Natural killer cell treated with Interleukin-12 subunit alpha and Interleukin-12 subunit beta and Interleukin-15 and Interleukin-18, amount 100 ng/mL, for 72 hours (primary cell): ENCODE data around the gene HOMER2. TPM values are rescaled to one million over a fixed set of nuclear protein-coding genes. Genes with fewer than 3 reads are reported as not detected.

Experiments
- ATAC-seq, 2 donors: fragments of 150-1000 bp; cut with Tn5 transposase in 1 of 2; sonication (Bioruptor Pico), chemical (Tn5 transposase) in 1 of 2; 2 replicates each; pipeline ENCODE4 v1.10.0; 2021
- DNase-seq: peaks from one replicate; pipeline ENCODE4 v3.0.0; 2022; ENCODE audit warnings: low spot score
- H3K27ac Mint-ChIP-seq, 2 donors: 1 replicate in 1 of 2; 2 replicates in 1 of 2; pipeline ENCODE4 v1.8.0; 2022; ENCODE audit warnings: mixed read lengths in 2 of 2, mild to moderate bottlenecking in 1 of 2, moderate library complexity in 1 of 2
- H3K27me3 Mint-ChIP-seq, 2 donors: 1 replicate in 1 of 2; 2 replicates in 1 of 2; pipeline ENCODE4 v1.8.0; 2022; ENCODE audit warnings: mixed read lengths in 2 of 2
- H3K36me3 Mint-ChIP-seq: one replicate; pipeline ENCODE4 v1.8.0; 2022; ENCODE audit warnings: mixed read lengths
- H3K4me1 Mint-ChIP-seq, 2 donors: 1 replicate in 1 of 2; 2 replicates in 1 of 2; pipeline ENCODE4 v1.8.0; 2022; ENCODE audit warnings: low read depth in 2 of 2, mixed read lengths in 2 of 2, mild to moderate bottlenecking in 1 of 2
- H3K4me3 Mint-ChIP-seq: one replicate; pipeline ENCODE4 v1.8.0; 2022; ENCODE audit warnings: mixed read lengths
- H3K9me3 Mint-ChIP-seq: 2 replicates; pipeline ENCODE4 v1.8.0; 2022; ENCODE audit warnings: mixed read lengths
- total RNA-seq, 2 donors: library from RNA; stranded (reverse); gene quantifications; one replicate each; pipeline ENCODE4 v1.2.3, GENCODE V29; 2022

Gene HOMER2
- total RNA-seq, 2 donors from 2014 or later: 3.1 to 4.5 TPM

DNA sequence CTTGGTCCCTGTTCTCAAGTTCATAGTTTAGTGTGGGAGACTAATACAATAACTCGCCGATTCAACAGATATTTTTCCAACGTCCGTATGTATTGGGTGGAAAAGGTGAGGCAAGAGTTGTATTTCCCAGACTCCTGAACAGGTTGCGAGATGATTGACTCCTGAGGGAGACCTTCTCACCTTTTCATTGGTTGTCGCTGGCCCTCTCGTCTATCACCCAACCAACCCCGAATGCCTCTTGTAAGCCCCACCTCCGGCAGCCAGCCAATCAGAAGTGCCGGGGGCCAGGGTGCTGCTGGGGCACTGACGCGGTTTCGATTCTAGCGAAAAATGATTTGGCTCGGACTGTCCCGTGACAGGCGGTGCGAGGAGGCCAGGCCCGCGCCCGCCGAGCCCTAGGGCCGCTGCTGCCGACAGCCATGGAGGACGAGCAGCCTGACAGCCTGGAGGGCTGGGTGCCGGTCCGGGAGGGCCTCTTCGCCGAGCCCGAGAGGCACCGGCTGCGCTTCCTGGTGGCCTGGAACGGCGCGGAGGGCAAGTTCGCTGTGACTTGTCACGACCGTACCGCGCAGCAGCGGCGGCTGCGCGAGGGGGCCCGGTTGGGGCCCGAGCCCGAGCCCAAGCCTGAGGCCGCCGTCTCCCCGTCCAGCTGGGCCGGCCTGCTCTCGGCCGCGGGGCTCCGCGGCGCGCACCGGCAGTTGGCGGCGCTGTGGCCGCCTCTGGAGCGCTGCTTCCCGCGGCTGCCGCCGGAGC, 143.0 kb downstream of the HOMER2 start, which contains the start of gene WHAMM:
Gene WHAMM (plus strand): TSS at position 321 of the 753 bp plus-strand sequence. CDS start 99 bp downstream, at position 420.
- H3K27ac Mint-ChIP-seq: peak within 1 kb of the TSS; percentile 81 to 92

DNA sequence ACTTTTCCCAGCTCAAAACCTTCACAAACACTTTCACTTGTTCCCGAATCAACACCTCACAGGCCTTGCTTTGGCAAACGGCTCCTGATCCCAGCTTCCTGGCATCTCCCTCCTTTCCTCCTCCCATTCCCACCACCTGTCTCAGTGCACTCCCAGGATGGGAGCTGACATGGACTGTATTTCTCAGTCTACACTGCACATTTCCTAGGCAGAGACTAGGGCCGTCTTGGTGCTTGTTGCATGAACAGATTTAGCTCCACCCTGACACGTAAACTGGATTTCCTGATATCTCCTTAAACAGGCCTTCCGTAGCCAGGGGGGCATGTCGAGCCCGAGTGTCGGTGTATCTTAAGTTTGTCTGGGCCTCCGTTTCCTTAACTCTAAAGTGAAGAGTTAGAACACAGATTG, 143.9 kb downstream of the HOMER2 start:
- DNase-seq: no peak
- Mint-ChIP-seq H3K9me3 (no peaks in the 10 kb centered on the region), H3K36me3 (peaks cover 6% of the 10 kb centered on the region), H3K4me3 (peak overlapping the region; percentile 64), H3K27ac (peak overlapping the region; percentile 79 to 92), H3K4me1 (peaks cover 25 to 29% of the 10 kb centered on the region in 2 donors), H3K27me3 (peaks cover 0 to 1% of the 10 kb centered on the region in 2 donors)
- no peak for ATAC-seq

More for the DNA sequence above, 143.0 kb downstream of the HOMER2 start, which contains the start of gene WHAMM:
- Mint-ChIP-seq H3K4me3 (peak within 1 kb of the TSS; percentile 92), H3K36me3 (peaks cover 6% of the 10 kb centered on the region), H3K9me3 (no peaks in the 10 kb centered on the region), H3K4me1 (peaks cover 25 to 29% of the 10 kb centered on the region in 2 donors), H3K27me3 (no peaks in the 10 kb centered on the region)
- ATAC-seq: peak; percentile 98 to 99
- DNase-seq: peak; percentile 98

DNA sequence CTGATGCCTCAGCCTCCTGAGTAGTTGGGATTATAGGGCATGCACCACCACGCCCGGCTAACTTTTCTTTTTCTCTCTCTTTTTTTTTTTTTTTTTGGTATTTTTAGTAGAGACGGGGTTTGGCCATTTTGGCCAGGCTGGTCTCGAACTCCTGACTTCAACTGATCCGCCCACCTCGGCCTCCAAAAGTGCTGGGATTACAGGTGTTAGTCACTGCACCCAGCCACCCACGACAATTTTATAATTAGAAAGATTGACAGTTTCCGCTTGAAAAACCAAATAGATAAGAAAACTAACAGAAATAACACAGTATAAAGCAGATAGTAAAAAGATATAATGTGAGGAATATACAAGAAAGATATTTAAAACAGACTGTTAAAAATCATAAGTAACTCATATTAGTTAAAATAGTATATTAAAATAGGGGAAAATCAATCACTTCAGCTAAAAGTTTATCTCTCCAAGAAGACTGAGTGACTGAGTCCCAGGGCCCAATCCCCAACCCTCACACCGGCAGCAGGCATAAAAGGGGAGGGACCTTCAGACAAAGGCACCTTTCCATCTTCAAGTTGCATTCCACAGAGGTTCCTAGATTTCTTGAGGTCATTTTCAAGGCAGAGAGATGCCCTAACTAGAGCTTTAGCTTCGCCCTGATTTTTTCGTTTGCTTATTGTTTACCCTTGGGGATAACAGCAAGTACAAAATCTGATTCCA, 144.4 kb downstream of the HOMER2 start:
- peak overlapping the region in 1 of 2 donors; percentile 92 for H3K27ac Mint-ChIP-seq

DNA sequence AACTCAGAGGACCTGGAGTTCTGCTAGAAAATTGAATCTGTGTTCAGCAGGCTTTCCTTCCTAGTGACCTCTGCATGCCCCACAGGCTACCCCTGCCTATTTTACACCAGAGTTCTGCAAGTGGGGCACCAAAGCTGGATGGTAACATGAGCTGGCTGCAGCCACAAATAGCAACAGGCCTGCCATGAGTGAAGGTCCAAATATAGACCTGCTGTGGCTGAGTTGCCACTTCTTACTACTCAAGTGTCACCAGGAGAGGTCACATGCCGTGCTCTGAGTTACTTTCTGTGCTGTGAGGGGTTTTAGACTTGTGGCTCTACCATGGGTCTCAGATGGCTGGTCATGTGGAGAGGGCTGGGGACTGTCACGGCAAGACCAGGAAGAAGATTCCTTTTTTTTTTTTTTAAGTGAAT, 146.5 kb downstream of the HOMER2 start, which contains the start of gene FSD2:
Gene FSD2 (minus strand): TSS at position 76 of the 413 bp plus-strand sequence. CDS start 18,679 bp downstream, outside the sequence.
- Mint-ChIP-seq H3K4me3 (no peak within 1 kb of the TSS), H3K4me1 (peaks cover 15 to 19% of the 10 kb centered on the region in 2 donors), H3K9me3 (no peaks in the 10 kb centered on the region), H3K27me3 (peaks cover 7 to 10% of the 10 kb centered on the region in 2 donors), H3K36me3 (no peaks in the 10 kb centered on the region), H3K27ac (no peak within 1 kb of the TSS)
- ATAC-seq: no peak
- no peak for DNase-seq

More for the DNA sequence above, 144.4 kb downstream of the HOMER2 start:
- peak overlapping the region; percentile 64 for H3K4me3 Mint-ChIP-seq
- DNase-seq: no peak
- peaks cover 25 to 28% of the 10 kb centered on the region in 2 donors for H3K4me1 Mint-ChIP-seq
- ATAC-seq: no peak
- H3K9me3 Mint-ChIP-seq: no peaks in the 10 kb centered on the region
- H3K27me3 Mint-ChIP-seq: peaks cover 0 to 5% of the 10 kb centered on the region in 2 donors
- peaks cover 5% of the 10 kb centered on the region for H3K36me3 Mint-ChIP-seq

DNA sequence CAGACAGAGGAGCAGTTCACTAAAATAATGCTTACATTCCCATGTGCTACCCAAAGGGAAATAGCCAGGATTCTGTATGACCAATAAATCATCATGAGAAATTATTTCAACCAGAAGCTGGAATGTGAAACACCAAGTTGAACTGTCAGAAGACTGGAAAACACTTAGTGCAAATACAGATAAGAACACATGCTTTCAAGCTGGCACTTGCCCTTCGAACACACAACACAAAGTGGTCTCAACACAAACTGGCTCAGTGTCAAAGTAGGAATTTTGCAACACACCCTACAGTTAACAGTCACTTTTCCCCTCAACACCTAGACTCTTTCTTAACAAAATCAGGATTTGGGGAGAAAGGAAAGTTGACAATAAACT, 148.0 kb downstream of the HOMER2 start:
- no peak for DNase-seq
- Mint-ChIP-seq H3K27me3 (peaks cover 12 to 16% of the 10 kb centered on the region in 2 donors), H3K36me3 (no peaks in the 10 kb centered on the region), H3K27ac (no peak overlapping the region), H3K4me1 (peaks cover 10 to 12% of the 10 kb centered on the region in 2 donors), H3K4me3 (no peak overlapping the region), H3K9me3 (no peaks in the 10 kb centered on the region)
- ATAC-seq: no peak

DNA sequence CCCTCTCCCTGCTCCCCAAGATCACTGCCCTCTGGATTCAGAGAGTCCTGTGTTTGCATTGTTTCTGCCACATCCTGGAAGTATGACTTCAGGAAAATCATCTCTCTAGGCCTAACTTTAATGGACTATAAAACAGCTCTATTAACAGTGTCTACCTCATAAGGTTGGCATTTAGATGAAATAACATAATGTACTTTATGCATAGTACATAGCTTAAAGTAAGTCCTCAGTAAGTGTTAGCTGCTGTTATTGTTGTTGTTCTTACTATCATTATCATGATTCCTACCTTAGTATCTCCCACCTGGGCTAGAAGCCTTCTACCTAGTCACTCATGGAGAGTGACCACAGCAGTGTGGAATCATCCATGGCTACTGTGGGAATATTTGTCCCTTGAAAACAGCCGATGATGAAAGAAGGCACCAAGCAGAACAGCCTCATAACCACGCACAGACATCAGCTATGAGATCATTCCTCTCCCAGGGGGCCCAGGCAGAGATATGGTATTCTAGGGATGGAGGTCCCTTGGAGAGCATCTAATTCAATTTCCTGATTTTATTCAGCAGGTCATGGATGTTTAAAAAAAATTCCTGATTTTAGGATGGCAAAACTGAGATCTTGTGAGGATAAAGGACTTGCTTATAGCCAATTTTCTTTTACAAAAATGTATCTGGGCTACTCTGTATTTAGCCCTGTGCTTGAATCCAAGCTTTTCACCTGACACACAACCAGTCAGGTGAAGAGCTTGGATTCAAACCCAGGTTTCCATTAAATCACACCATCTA, 148.5 kb downstream of the HOMER2 start:
- peaks cover 6% of the 10 kb centered on the region in 2 donors for H3K4me1 Mint-ChIP-seq
- peaks cover 18 to 22% of the 10 kb centered on the region in 2 donors for H3K27me3 Mint-ChIP-seq

DNA sequence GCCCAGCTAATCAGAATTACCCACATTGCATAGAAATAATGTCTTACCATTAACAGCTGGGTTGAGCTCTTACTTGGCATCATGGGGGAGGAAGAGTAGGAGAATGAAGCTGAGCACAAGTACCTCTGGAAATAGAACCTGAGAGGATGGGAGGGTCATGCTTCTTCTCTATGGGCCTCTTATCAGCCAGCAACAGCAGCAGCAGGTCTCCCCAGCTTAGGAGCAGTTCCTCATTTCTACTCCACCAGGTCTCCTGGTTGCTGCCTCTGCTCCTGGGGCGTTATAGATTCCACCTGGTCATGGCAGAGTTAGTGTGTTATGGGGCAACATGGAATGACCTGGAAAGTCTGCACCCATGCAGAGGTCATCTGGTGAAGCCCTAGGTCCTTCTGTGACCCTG, 150.0 kb downstream of the HOMER2 start:
- H3K27me3 Mint-ChIP-seq: peaks cover 18 to 23% of the 10 kb centered on the region in 2 donors
- no peak overlapping the region for H3K4me3 Mint-ChIP-seq
- ATAC-seq: no peak
- H3K27ac Mint-ChIP-seq: no peak overlapping the region
- H3K9me3 Mint-ChIP-seq: no peaks in the 10 kb centered on the region
- no peak for DNase-seq
- H3K4me1 Mint-ChIP-seq: no peaks in the 10 kb centered on the region
- H3K36me3 Mint-ChIP-seq: no peaks in the 10 kb centered on the region

More for the DNA sequence above, 148.5 kb downstream of the HOMER2 start:
- H3K9me3 Mint-ChIP-seq: no peaks in the 10 kb centered on the region
- H3K36me3 Mint-ChIP-seq: no peaks in the 10 kb centered on the region
- H3K27ac Mint-ChIP-seq: no peak overlapping the region
- ATAC-seq (no peak), DNase-seq (no peak)
- H3K4me3 Mint-ChIP-seq: no peak overlapping the region

DNA sequence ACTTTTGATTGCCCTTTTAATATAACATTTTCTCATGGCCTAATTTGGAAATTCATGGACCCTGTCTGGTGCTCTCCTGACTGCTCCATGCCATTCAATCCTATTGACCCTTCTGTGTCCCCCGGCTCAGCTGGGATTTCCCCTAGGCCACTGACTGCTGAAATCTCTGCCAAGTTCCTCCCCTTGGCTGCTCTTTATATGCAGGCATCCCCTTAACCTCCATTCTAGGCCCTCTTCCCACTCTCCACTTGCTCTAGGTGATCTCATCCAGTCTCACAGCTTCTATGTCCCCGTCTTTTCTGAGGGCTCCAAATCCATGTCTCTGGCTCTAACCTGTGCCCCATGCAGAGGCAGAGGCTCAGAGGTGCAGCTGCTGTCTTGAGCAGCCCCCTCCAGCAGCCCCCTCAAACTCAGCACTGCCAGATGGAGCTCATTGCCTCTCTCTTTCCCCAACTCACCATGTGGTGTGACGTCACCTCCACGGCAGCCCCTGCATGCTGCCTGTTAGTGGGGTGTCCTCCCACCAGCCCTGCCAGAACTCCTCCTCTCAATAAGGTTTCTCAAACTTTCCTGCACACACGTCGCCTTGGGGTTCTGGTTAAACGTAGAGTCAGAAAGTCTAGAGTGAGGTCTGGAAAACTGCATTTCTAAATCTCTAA, 153.2 kb downstream of the HOMER2 start:
- H3K4me3 Mint-ChIP-seq: no peak overlapping the region
- no peaks in the 10 kb centered on the region for H3K9me3 Mint-ChIP-seq
- peaks cover 18 to 23% of the 10 kb centered on the region in 2 donors for H3K27me3 Mint-ChIP-seq
- no peak overlapping the region for H3K27ac Mint-ChIP-seq
- no peak for DNase-seq
- no peaks in the 10 kb centered on the region for H3K36me3 Mint-ChIP-seq
- no peaks in the 10 kb centered on the region for H3K4me1 Mint-ChIP-seq
- ATAC-seq: no peak

Other genes starting within 250 kb of the HOMER2 start
- gene AP3B2, start 242.8 kb downstream of the HOMER2 start, total RNA-seq: 1 to 10 TPM; 1.1 to 1.4 TPM
- not detected for gene FSD2, start 146.7 kb downstream of the HOMER2 start, total RNA-seq
- 10 to 100 TPM; 12.7 to 13.7 TPM for gene WHAMM, start 143.1 kb downstream of the HOMER2 start, total RNA-seq
- 10 to 100 TPM; 17.5 to 30.6 TPM for gene RAMAC, start 33.5 kb upstream of the HOMER2 start, total RNA-seq
- 10 to 100 TPM; 23.7 to 25.5 TPM for gene C15orf40, start 58.9 kb upstream of the HOMER2 start, total RNA-seq
- gene BTBD1, start 114.5 kb upstream of the HOMER2 start, total RNA-seq: 10 to 100 TPM; 63.3 to 71.9 TPM
- gene TM6SF1, start 154.9 kb upstream of the HOMER2 start, total RNA-seq: 10 to 100 TPM; 15.0 to 23.7 TPM